Stimulated activated CD8-positive, alpha-beta memory T cell treated with anti-CD3 and anti-CD28 coated beads, Interleukin-7, amount 100 ng/mL, for 1 hour (primary cell): ENCODE measurements around the gene MAGI1.

Experiments used
- DNase-seq, 2 donors: peaks; one replicate each; pipeline ENCODE4 v3.0.0-alpha.2; 2020; ENCODE audit warnings: low read depth in 2 of 2

The MAGI1 gene

GRCh38 chr3:65971293-65972252 is 67.1 kb downstream of the MAGI1 start:
- DNase-seq: no peak

- no peak for DNase-seq
These were observed 69.7 kb downstream of the MAGI1 start for GRCh38 chr3:65968996-65969395.

- no peak for DNase-seq
These were observed 71.3 kb downstream of the MAGI1 start for GRCh38 chr3:65967451-65967850.

GRCh38 chr3:65964838-65965237 is 73.9 kb downstream of the MAGI1 start:
- no peak for DNase-seq

- DNase-seq: no peak
These were observed 74.7 kb downstream of the MAGI1 start for GRCh38 chr3:65963787-65964677.

GRCh38 chr3:65961733-65962132 is 77.0 kb downstream of the MAGI1 start:
- DNase-seq: no peak

- DNase-seq: no peak
These were observed 77.6 kb downstream of the MAGI1 start for GRCh38 chr3:65961128-65961527.

GRCh38 chr3:65960087-65960486 is 78.6 kb downstream of the MAGI1 start:
- no peak for DNase-seq

GRCh38 chr3:65958216-65958615 is 80.5 kb downstream of the MAGI1 start:
- no peak for DNase-seq

- DNase-seq: no peak
These were observed 82.8 kb downstream of the MAGI1 start for GRCh38 chr3:65955792-65956477.

- DNase-seq: no peak
These were observed 84.6 kb downstream of the MAGI1 start for GRCh38 chr3:65953881-65954733.

GRCh38 chr3:65953301-65953812 is 85.4 kb downstream of the MAGI1 start:
- DNase-seq: no peak

- DNase-seq: no peak
These were observed 85.9 kb downstream of the MAGI1 start for GRCh38 chr3:65952842-65953241.

- DNase-seq: no peak
These were observed 86.7 kb downstream of the MAGI1 start for GRCh38 chr3:65951836-65952505.

- no peak for DNase-seq
These were observed 88.1 kb downstream of the MAGI1 start for GRCh38 chr3:65950340-65951326.

- DNase-seq: no peak
These were observed 89.7 kb downstream of the MAGI1 start for GRCh38 chr3:65948841-65949573.

- no peak for DNase-seq
These were observed 92.3 kb downstream of the MAGI1 start for GRCh38 chr3:65946438-65946837.

GRCh38 chr3:65945953-65946352 is 92.8 kb downstream of the MAGI1 start:
- DNase-seq: no peak
